Mesendoderm (in vitro differentiated cells): Measurements from ENCODE around the gene DPYD.

Source experiments
- DNase-seq: peaks from one replicate; pipeline ENCODE4 v3.0.0; 2013
- H2AK5ac ChIP-seq: 2 replicates; pipeline ENCODE4 v1.6.1; 2013; ENCODE audit warnings: low read length, inconsistent platforms
- H2BK120ac ChIP-seq: 2 replicates; pipeline ENCODE4 v1.6.1; 2013; ENCODE audit warnings: low read depth, mild to moderate bottlenecking, low read length, moderate library complexity, mixed read lengths
- H2BK15ac ChIP-seq: replicated peaks from 2 replicates; pipeline ENCODE4 v1.6.1; 2013; ENCODE audit warnings: low read depth, mild to moderate bottlenecking, moderate library complexity
- H2BK5ac ChIP-seq: 2 replicates; pipeline ENCODE4 v1.6.1; 2013; ENCODE audit warnings: low read length, inconsistent platforms
- H3K18ac ChIP-seq: 2 replicates; pipeline ENCODE4 v1.6.1; 2013; ENCODE audit warnings: mild to moderate bottlenecking, low read length, mixed read lengths
- H3K23ac ChIP-seq: one replicate; pipeline ENCODE4 v1.6.1; 2013; ENCODE audit warnings: low read length
- H3K27ac ChIP-seq: 2 replicates; pipeline ENCODE4 v1.5.1; 2013; ENCODE audit warnings: low read depth, mild to moderate bottlenecking, inconsistent platforms, low read length, moderate library complexity
- H3K27me3 ChIP-seq: 2 replicates; pipeline ENCODE4 v1.6.1; 2013; ENCODE audit warnings: low read length, control low read depth, mild to moderate bottlenecking, inconsistent platforms; ENCODE audit not compliant: insufficient read depth, poor library complexity
- H3K36me3 ChIP-seq: 2 replicates; pipeline ENCODE4 v1.6.1; 2013; ENCODE audit warnings: low read length, inconsistent platforms; ENCODE audit not compliant: control insufficient read depth, insufficient read depth
- H3K4ac ChIP-seq: one replicate; pipeline ENCODE4 v1.6.1; 2013; ENCODE audit warnings: low read depth, mild to moderate bottlenecking, low read length, moderate library complexity
- H3K4me1 ChIP-seq: 2 replicates; pipeline ENCODE4 v1.6.1; 2013; ENCODE audit warnings: low read depth, low read length, inconsistent platforms; ENCODE audit not compliant: control insufficient read depth
- H3K4me2 ChIP-seq: 2 replicates; pipeline ENCODE4 v1.6.1; 2013; ENCODE audit warnings: low read length
- H3K4me3 ChIP-seq: 2 replicates; pipeline ENCODE4 v1.5.1; 2013; ENCODE audit warnings: mild to moderate bottlenecking, low read length
- H3K56ac ChIP-seq: one replicate; pipeline ENCODE4 v1.6.1; 2013; ENCODE audit warnings: low read length
- H3K79me1 ChIP-seq: 2 replicates; pipeline ENCODE4 v1.6.1; 2013; ENCODE audit warnings: low read length, inconsistent platforms
- H3K79me2 ChIP-seq: 2 replicates; pipeline ENCODE4 v1.6.1; 2013; ENCODE audit warnings: mild to moderate bottlenecking, low read length; ENCODE audit not compliant: control insufficient read depth, insufficient read depth
- H3K9ac ChIP-seq: 2 replicates; pipeline ENCODE4 v1.6.1; 2013; ENCODE audit warnings: low read length, inconsistent platforms
- H4K5ac ChIP-seq: one replicate; pipeline ENCODE4 v1.6.1; 2013; ENCODE audit warnings: low read length
- H4K8ac ChIP-seq: one replicate; pipeline ENCODE4 v1.6.1; 2013; ENCODE audit warnings: low read depth, mild to moderate bottlenecking, control low read depth, low read length, moderate library complexity
- WGBS: extraction: QIAGEN DNeasy Blood & Tissue Kit; methylation state at CpG from one replicate; pipeline ENCODE4 v1.1.7; 2013; ENCODE audit warnings: low lambda C conversion rate, missing lambda C conversion rate; ENCODE audit not compliant: insufficient coverage; ENCODE audit errors: extremely low coverage; 5-methylcytosine and 5-hydroxymethylcytosine counted together

The DPYD gene

DNA sequence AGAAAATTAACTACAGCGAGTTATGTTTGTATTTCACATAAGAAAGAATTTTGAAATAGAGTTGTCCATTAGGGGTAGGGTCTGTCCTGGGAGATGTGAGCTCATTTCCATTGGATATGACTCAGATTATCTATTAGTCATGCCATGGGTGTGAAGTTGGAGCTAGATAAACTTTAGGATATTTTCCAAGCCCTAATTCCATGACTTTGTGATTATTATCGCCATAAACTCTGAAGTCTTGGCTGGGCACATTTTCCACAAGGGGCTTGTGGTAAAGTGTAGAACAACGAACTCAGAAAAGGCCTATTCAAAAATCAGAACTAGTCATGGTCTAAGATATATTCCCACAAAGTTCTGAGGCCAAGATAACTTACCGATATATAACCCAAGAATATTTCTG, 396.6 kb downstream of the DPYD start:
- no peak overlapping the region for H4K8ac ChIP-seq
- H3K27me3 ChIP-seq, result no peaks in the 10 kb centered on the region
- no peak overlapping the region for H3K18ac ChIP-seq
- no peak overlapping the region for H3K27ac ChIP-seq
- no peak overlapping the region for H2BK15ac ChIP-seq
- no peak overlapping the region for H3K4ac ChIP-seq
- no peak overlapping the region for H2AK5ac ChIP-seq
- no peaks in the 10 kb centered on the region for H3K79me2 ChIP-seq
- no peak overlapping the region for H3K9ac ChIP-seq
- H3K23ac ChIP-seq, result no peak overlapping the region
- DNase-seq, result no peak
- no peaks in the 10 kb centered on the region for H3K79me1 ChIP-seq
- WGBS, result no CpG with 5 or more reads among the region's 4 CpGs
- no peak overlapping the region for H3K4me2 ChIP-seq
- no peak overlapping the region for H2BK120ac ChIP-seq
- H4K5ac ChIP-seq, result no peak overlapping the region
- no peak overlapping the region for H3K4me3 ChIP-seq
- H2BK5ac ChIP-seq, result no peak overlapping the region
- H3K36me3 ChIP-seq, result no peaks in the 10 kb centered on the region
- H3K4me1 ChIP-seq, result no peaks in the 10 kb centered on the region
- H3K56ac ChIP-seq, result no peak overlapping the region

DNA sequence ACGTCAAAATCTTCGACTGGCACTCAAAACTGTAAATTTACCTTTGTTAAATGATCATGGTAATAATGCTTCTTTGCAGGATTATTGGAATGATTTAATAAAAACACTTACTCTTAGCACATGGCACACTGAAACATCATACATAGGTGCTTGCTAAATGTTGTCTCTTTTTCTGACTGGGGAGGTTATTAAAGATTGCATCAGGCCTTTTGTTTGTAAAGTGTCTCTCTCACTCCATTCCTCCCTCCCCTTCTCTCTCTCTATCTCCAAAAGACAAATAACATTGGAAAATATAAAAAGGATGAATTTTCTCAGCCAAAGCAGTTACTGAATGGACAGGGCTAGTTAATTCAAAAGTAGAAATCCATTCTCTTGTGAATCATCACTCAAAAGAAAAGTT, 404.2 kb downstream of the DPYD start:
- no peak overlapping the region for H3K4ac ChIP-seq
- H3K36me3 ChIP-seq, result no peaks in the 10 kb centered on the region
- no peak overlapping the region for H3K9ac ChIP-seq
- H3K4me1 ChIP-seq, result no peaks in the 10 kb centered on the region
- H3K27ac ChIP-seq, result no peak overlapping the region
- no peak overlapping the region for H3K23ac ChIP-seq
- no peaks in the 10 kb centered on the region for H3K27me3 ChIP-seq
- H3K4me3 ChIP-seq, result no peak overlapping the region
- H4K8ac ChIP-seq, result no peak overlapping the region
- no peaks in the 10 kb centered on the region for H3K79me1 ChIP-seq
- WGBS, result no CpG with 5 or more reads among the region's 2 CpGs
- no peak overlapping the region for H2BK15ac ChIP-seq
- no peak for DNase-seq
- H3K79me2 ChIP-seq, result no peaks in the 10 kb centered on the region
- H2BK5ac ChIP-seq, result no peak overlapping the region
- H2AK5ac ChIP-seq, result no peak overlapping the region
- H3K56ac ChIP-seq, result no peak overlapping the region
- no peak overlapping the region for H4K5ac ChIP-seq
- no peak overlapping the region for H3K4me2 ChIP-seq
- no peak overlapping the region for H3K18ac ChIP-seq
- H2BK120ac ChIP-seq, result no peak overlapping the region

DNA sequence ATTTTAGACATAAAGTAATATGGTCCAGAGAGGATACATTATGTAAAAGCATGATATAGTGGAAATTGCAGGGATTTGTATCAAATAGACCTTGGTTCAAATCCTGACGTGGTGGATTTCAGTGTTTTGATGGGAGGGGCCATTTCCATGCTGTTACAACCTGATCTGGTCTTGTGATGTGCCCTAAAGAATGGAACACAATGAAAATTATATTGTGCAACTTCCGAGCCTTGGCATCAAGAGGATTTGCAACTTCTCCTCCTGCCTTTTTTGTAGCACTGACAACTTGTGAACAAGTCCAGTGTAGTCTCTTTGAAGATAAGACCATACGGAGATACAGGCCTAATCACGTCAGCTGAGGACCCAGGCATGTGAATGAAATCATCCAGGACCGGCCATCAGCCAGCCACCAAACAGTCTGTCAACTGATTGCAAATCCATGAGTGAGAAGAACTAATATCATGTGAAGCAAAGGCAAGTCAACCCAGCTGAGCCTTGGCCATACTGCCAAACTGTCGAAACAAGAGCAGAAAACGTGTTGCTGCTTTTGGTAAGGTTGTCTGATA, 412.1 kb downstream of the DPYD start:
- no CpG with 5 or more reads among the region's 7 CpGs for WGBS
- Histone ChIP-seq H2AK5ac (no peak overlapping the region), H2BK5ac (no peak overlapping the region), H3K4me2 (no peak overlapping the region), H3K36me3 (no peaks in the 10 kb centered on the region), H2BK15ac (no peak overlapping the region), H3K9ac (no peak overlapping the region), H3K4me1 (no peaks in the 10 kb centered on the region), H2BK120ac (no peak overlapping the region), H3K4me3 (no peak overlapping the region), H3K56ac (no peak overlapping the region), H3K79me2 (no peaks in the 10 kb centered on the region), H3K27me3 (no peaks in the 10 kb centered on the region), H3K4ac (no peak overlapping the region), H3K27ac (no peak overlapping the region), H4K8ac (no peak overlapping the region), H3K79me1 (no peaks in the 10 kb centered on the region), H3K18ac (no peak overlapping the region), H3K23ac (no peak overlapping the region), H4K5ac (no peak overlapping the region)
- no peak for DNase-seq

DNA sequence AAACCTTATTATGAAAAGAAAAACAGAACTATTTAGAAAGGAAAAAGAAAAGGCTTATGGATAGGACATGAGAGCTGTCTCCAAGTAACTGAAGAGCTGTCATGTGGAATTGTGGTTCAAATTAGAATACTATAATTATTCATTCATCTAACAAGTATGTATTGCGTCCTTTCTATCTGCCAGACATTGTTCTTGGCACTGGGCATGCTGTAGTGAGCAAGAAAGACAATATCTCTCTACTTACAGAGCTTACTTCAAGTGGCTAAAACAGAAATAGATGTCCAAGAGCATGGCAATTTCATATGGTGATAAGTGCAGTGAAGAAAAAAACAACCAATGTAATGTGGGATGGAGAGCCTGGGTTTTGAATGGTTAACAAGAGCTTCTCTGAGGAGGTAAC, 413.0 kb downstream of the DPYD start:
- Histone ChIP-seq H3K79me1 (no peaks in the 10 kb centered on the region), H3K79me2 (no peaks in the 10 kb centered on the region), H4K5ac (no peak overlapping the region), H4K8ac (no peak overlapping the region), H2AK5ac (no peak overlapping the region), H3K9ac (no peak overlapping the region), H3K27me3 (no peaks in the 10 kb centered on the region), H3K36me3 (no peaks in the 10 kb centered on the region), H3K18ac (no peak overlapping the region), H3K23ac (no peak overlapping the region), H2BK5ac (no peak overlapping the region), H3K4me2 (no peak overlapping the region), H2BK120ac (no peak overlapping the region), H3K4me3 (no peak overlapping the region), H2BK15ac (no peak overlapping the region), H3K4me1 (no peaks in the 10 kb centered on the region), H3K4ac (no peak overlapping the region), H3K27ac (no peak overlapping the region), H3K56ac (no peak overlapping the region)
- DNase-seq, result no peak
- no CpG with 5 or more reads among the region's 1 CpG for WGBS

DNA sequence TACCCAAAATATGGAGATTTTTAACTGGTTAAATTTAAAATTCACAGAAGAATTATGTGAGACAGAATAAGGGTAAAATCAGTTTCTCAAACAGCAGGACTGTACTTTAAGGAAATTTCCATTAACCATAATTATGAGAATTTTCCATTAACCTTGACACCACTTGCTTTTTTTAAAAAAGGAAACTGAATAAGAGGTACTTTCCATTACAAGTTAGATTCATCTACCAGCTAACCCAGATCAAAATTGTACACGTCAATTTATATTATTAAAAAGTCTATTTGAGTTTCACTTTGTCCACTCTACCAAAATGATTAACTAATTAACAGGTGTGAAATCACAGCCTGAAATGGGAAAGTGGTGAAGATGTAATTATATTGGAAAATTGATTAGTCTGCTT, 414.5 kb downstream of the DPYD start:
- H4K5ac ChIP-seq, result no peak overlapping the region
- DNase-seq, result no peak
- H3K9ac ChIP-seq, result no peak overlapping the region
- no peak overlapping the region for H2AK5ac ChIP-seq
- H3K36me3 ChIP-seq, result no peaks in the 10 kb centered on the region
- H3K79me1 ChIP-seq, result no peaks in the 10 kb centered on the region
- H3K27me3 ChIP-seq, result no peaks in the 10 kb centered on the region
- no peak overlapping the region for H3K23ac ChIP-seq
- no peak overlapping the region for H3K4me3 ChIP-seq
- no peak overlapping the region for H2BK5ac ChIP-seq
- WGBS, result no CpG with 5 or more reads among the region's 1 CpG
- no peak overlapping the region for H3K27ac ChIP-seq
- no peak overlapping the region for H3K56ac ChIP-seq
- no peak overlapping the region for H3K18ac ChIP-seq
- no peaks in the 10 kb centered on the region for H3K4me1 ChIP-seq
- H2BK15ac ChIP-seq, result no peak overlapping the region
- no peaks in the 10 kb centered on the region for H3K79me2 ChIP-seq
- no peak overlapping the region for H2BK120ac ChIP-seq
- no peak overlapping the region for H3K4ac ChIP-seq
- H3K4me2 ChIP-seq, result no peak overlapping the region
- no peak overlapping the region for H4K8ac ChIP-seq

DNA sequence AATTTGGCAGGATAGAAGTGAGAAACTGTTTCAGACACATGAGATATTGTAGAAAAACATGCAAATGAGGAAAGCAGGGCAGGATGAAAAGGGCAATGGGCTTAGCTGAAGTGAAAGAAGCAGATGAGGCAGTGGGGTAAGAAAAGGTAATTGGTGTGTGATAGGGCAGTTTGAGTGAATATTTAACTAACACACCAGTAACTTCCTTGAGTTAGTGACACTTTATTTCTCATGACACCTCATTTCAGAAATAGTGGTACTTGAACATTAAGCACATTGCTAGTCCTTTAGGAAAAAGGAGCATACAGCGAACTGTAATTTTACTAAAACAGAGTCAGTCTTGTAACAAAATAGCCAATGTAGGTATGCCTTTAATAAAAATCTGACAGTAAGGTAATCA, 415.0 kb downstream of the DPYD start:
- no peak overlapping the region for H2AK5ac ChIP-seq
- no CpG with 5 or more reads among the region's 1 CpG for WGBS

More for the DNA sequence above, 415.0 kb downstream of the DPYD start:
- no peaks in the 10 kb centered on the region for H3K36me3 ChIP-seq
- no peak overlapping the region for H3K18ac ChIP-seq
- no peaks in the 10 kb centered on the region for H3K79me2 ChIP-seq
- no peak overlapping the region for H3K23ac ChIP-seq
- no peak overlapping the region for H4K5ac ChIP-seq
- H3K27me3 ChIP-seq, result no peaks in the 10 kb centered on the region
- no peak overlapping the region for H3K27ac ChIP-seq
- H2BK120ac ChIP-seq, result no peak overlapping the region
- H2BK5ac ChIP-seq, result no peak overlapping the region
- H3K79me1 ChIP-seq, result no peaks in the 10 kb centered on the region
- no peak overlapping the region for H3K9ac ChIP-seq
- H3K4me1 ChIP-seq, result peaks cover under 1% of the 10 kb centered on the region
- no peak overlapping the region for H3K4ac ChIP-seq
- no peak overlapping the region for H3K4me2 ChIP-seq
- H3K56ac ChIP-seq, result no peak overlapping the region
- H2BK15ac ChIP-seq, result no peak overlapping the region
- DNase-seq, result no peak
- no peak overlapping the region for H3K4me3 ChIP-seq
- H4K8ac ChIP-seq, result no peak overlapping the region
